HFFc6 (cell line): Measurements from ENCODE around the gene PDCD1LG2. TPM values are rescaled to one million over a fixed set of nuclear protein-coding genes. Genes with fewer than 3 reads are reported as not detected.

Experiments used
- DNase-seq: peaks from one replicate; pipeline ENCODE4 v3.0.0-alpha.2; 2018
- H3K27ac Mint-ChIP-seq: 2 replicates; pipeline ENCODE4 v1.8.0; 2020; ENCODE audit warnings: mild to moderate bottlenecking, mixed read lengths
- H3K27me3 Mint-ChIP-seq: 2 replicates; pipeline ENCODE4 v1.8.0; 2021; ENCODE audit warnings: mild to moderate bottlenecking, moderate library complexity, mixed read lengths; ENCODE audit not compliant: insufficient read depth
- H3K36me3 Mint-ChIP-seq: 2 replicates; pipeline ENCODE4 v1.8.0; 2021; ENCODE audit warnings: low read depth, mixed read lengths
- H3K4me1 Mint-ChIP-seq: 2 replicates; pipeline ENCODE4 v1.8.0; 2020; ENCODE audit warnings: low read depth, mixed read lengths
- H3K4me3 Mint-ChIP-seq: 2 replicates; pipeline ENCODE4 v1.8.0; 2020; ENCODE audit warnings: mild to moderate bottlenecking, moderate library complexity, mixed read lengths
- H3K9me3 Mint-ChIP-seq: 2 replicates; pipeline ENCODE4 v1.8.0; 2020; ENCODE audit warnings: mild to moderate bottlenecking, mixed read lengths
- CTCF ChIP-seq: fragments of 200-600 bp; sonication (generic); IDR thresholded peaks from 2 replicates; pipeline ENCODE4 v1.5.0; 2021; ENCODE audit warnings: antibody characterized with exemption, mild to moderate bottlenecking
- total RNA-seq, 6 experiments: library from RNA; stranded (reverse); fragmentation: NEBNext Ultra II Directional; extraction: Animal tissue kit (Norgen Biotek cat#: 25700); gene quantifications; 2 replicates in 1 of 6; 3 replicates in 5 of 6; pipeline ENCODE4 v1.2.3, GENCODE V29; 2021

Gene PDCD1LG2
- total RNA-seq, 6 experiments from 2014 or later = 31.6 to 50.9 (median 42.6) TPM

- H3K27ac Mint-ChIP-seq = no peak overlapping the region
- no peak for TF ChIP-seq CTCF
- no peaks in the 10 kb centered on the region for H3K27me3 Mint-ChIP-seq
- H3K9me3 Mint-ChIP-seq = no peaks in the 10 kb centered on the region
- H3K36me3 Mint-ChIP-seq = peaks cover 51% of the 10 kb centered on the region
- H3K4me1 Mint-ChIP-seq = peaks cover 20% of the 10 kb centered on the region
- no peak for DNase-seq
- H3K4me3 Mint-ChIP-seq = no peak overlapping the region
Observed at GRCh38 chr9:5575000-5575399, 64.7 kb downstream of the PDCD1LG2 start.

- Mint-ChIP-seq H3K9me3 (no peaks in the 10 kb centered on the region), H3K27me3 (no peaks in the 10 kb centered on the region), H3K4me3 (no peak overlapping the region), H3K36me3 (peaks cover 53% of the 10 kb centered on the region), H3K27ac (peak overlapping the region; percentile 41; the same call in 1 of the 2 replicates), H3K4me1 (peaks cover 34% of the 10 kb centered on the region)
- DNase-seq = no peak
- no peak for TF ChIP-seq CTCF
Observed at GRCh38 chr9:5577225-5577624, 66.9 kb downstream of the PDCD1LG2 start.

- Mint-ChIP-seq H3K36me3 (peaks cover 50% of the 10 kb centered on the region), H3K9me3 (no peaks in the 10 kb centered on the region), H3K4me3 (no peak overlapping the region), H3K27me3 (peaks cover 2% of the 10 kb centered on the region; the same call in 1 of the 2 replicates), H3K27ac (peak overlapping the region; percentile 41), H3K4me1 (peaks cover 43% of the 10 kb centered on the region)
- DNase-seq = no peak
- TF ChIP-seq CTCF = no peak
Observed at GRCh38 chr9:5578018-5578697, 67.8 kb downstream of the PDCD1LG2 start.

- peaks cover 2% of the 10 kb centered on the region; the same call in 1 of the 2 replicates for H3K27me3 Mint-ChIP-seq
- DNase-seq = no peak
- H3K27ac Mint-ChIP-seq = peak overlapping the region; percentile 41
- H3K4me1 Mint-ChIP-seq = peaks cover 49% of the 10 kb centered on the region
- H3K36me3 Mint-ChIP-seq = peaks cover 54% of the 10 kb centered on the region
- H3K4me3 Mint-ChIP-seq = no peak overlapping the region
- no peak for TF ChIP-seq CTCF
- no peaks in the 10 kb centered on the region for H3K9me3 Mint-ChIP-seq
Observed at GRCh38 chr9:5578698-5579085, 68.4 kb downstream of the PDCD1LG2 start.

GRCh38 chr9:5579881-5580280, 69.5 kb downstream of the PDCD1LG2 start:
- no peaks in the 10 kb centered on the region for H3K9me3 Mint-ChIP-seq
- H3K4me3 Mint-ChIP-seq = no peak overlapping the region
- H3K36me3 Mint-ChIP-seq = peaks cover 55% of the 10 kb centered on the region
- no peak for DNase-seq
- no peak for TF ChIP-seq CTCF
- H3K27ac Mint-ChIP-seq = no peak overlapping the region
- peaks cover 2% of the 10 kb centered on the region; the same call in 1 of the 2 replicates for H3K27me3 Mint-ChIP-seq
- peaks cover 55% of the 10 kb centered on the region for H3K4me1 Mint-ChIP-seq
